HCT116 (cell line): ENCODE measurements around the gene TAGLN2. TPM values are rescaled to one million over a fixed set of nuclear protein-coding genes. Genes with fewer than 3 reads are reported as not detected.

ENCODE experiments used
- ATAC-seq: fragments of 200-7000 bp; cut with Tn5 transposase; 2 replicates; pipeline ENCODE4 v1.9.1; 2020; ENCODE audit warnings: mild to moderate bottlenecking, moderate library complexity
- BruUV-seq: library from RNA; stranded (reverse); fragments of 400-500 nt; replicated peaks from 2 replicates; lab custom pipeline; 2021; lab: Mats Ljungman, UMichigan
- CTCF ChIA-PET: fragments of 300-600 bp; sonication (Branson Sonifier 250); formaldehyde crosslinking; loops from one replicate; lab custom pipeline; 2021; ENCODE audit warnings: antibody characterized with exemption; lab: Charles Lee
- POLR2A ChIA-PET: fragments of 300-600, 350-600 bp; sonication (Branson Sonifier 250); formaldehyde crosslinking; loops from one replicate; lab custom pipeline; 2021; ENCODE audit warnings: antibody characterized with exemption; lab: Charles Lee
- RAD21 ChIA-PET, 2 experiments: fragments of 300-600 bp; sonication (Branson Sonifier 250); formaldehyde crosslinking; loops; one replicate each; lab custom pipeline; 2023; ENCODE audit warnings: low total read pairs in 2 of 2; ENCODE audit not compliant: uncharacterized antibody in 2 of 2, unreplicated experiment in 2 of 2, low non-redundant PET in 1 of 2; lab: Charles Lee
- DNase-seq: peaks from one replicate; pipeline ENCODE4 v3.0.0-alpha.2; 2010; ENCODE audit warnings: low read depth, low spot score
- H2AFZ ChIP-seq: fragments of 200-600 bp; shearing (Covaris generic), sonication (generic); 2 replicates; pipeline ENCODE4 v1.6.1; 2017; ENCODE audit warnings: low read depth, mixed run types, mixed read lengths, antibody characterized with exemption, low read length; ENCODE audit not compliant: poor library complexity, severe bottlenecking
- H3K27ac ChIP-seq: 2 replicates; pipeline ENCODE4 v1.5.1; 2012; ENCODE audit warnings: low read depth, low read length
- H3K27me3 ChIP-seq: fragments of 200-600 bp; sonication (generic); 2 replicates; pipeline ENCODE4 v1.6.1; 2016; ENCODE audit warnings: mixed run types, low read length, mixed read lengths; ENCODE audit not compliant: insufficient read depth
- H3K36me3 ChIP-seq, 2 experiments: fragments of 200-500 bp in 1 of 2; fragments of 200-600 bp in 1 of 2; sonication (Bioruptor generic) in 1 of 2; sonication (generic) in 1 of 2; 2 replicates each; pipeline versions ENCODE4 v1.5.1 to v1.6.1; 2014 to 2016; ENCODE audit warnings: low read length in 2 of 2, inconsistent platforms in 1 of 2, mixed read lengths in 1 of 2, mixed run types in 1 of 2; ENCODE audit not compliant: insufficient read depth in 2 of 2, control insufficient read depth in 1 of 2
- H3K4me1 ChIP-seq, 2 experiments: fragments of 200-600 bp in 1 of 2; sonication (generic) in 1 of 2; 2 replicates each; pipeline versions ENCODE4 v1.5.1 to v1.6.1; 2012 to 2017; ENCODE audit warnings: low read length in 2 of 2, inconsistent platforms in 1 of 2, mild to moderate bottlenecking in 1 of 2, mixed read lengths in 1 of 2, mixed run types in 1 of 2, moderate library complexity in 1 of 2; ENCODE audit not compliant: insufficient read depth in 2 of 2, control insufficient read depth in 1 of 2
- H3K4me2 ChIP-seq: fragments of 200-600 bp; sonication (generic); 2 replicates; pipeline ENCODE4 v1.6.1; 2017; ENCODE audit warnings: mixed run types, low read length, mixed read lengths
- H3K4me3 ChIP-seq, 2 experiments: fragments of 200-600 bp in 1 of 2; sonication (generic) in 1 of 2; replicated peaks in 1 of 2; 2 replicates each; pipeline ENCODE4 v1.5.1; 2011 to 2016; ENCODE audit warnings: low read length in 2 of 2, control low read depth in 1 of 2, low read depth in 1 of 2, mild to moderate bottlenecking in 1 of 2, mixed read lengths in 1 of 2, mixed run types in 1 of 2
- H3K79me2 ChIP-seq: fragments of 200-600 bp; sonication (generic); 2 replicates; pipeline ENCODE4 v1.6.1; 2017; ENCODE audit warnings: mild to moderate bottlenecking, mixed run types, low read length, moderate library complexity, mixed read lengths; ENCODE audit not compliant: insufficient read depth
- H3K9ac ChIP-seq: fragments of 200-600 bp; sonication (generic); 2 replicates; pipeline ENCODE4 v1.6.1; 2016; ENCODE audit warnings: low read length, mixed read lengths
- H3K9me2 ChIP-seq: fragments of 200-600 bp; sonication (generic), shearing (Covaris generic); 2 replicates; pipeline ENCODE4 v1.6.1; 2017; ENCODE audit warnings: mixed run types, mild to moderate bottlenecking, moderate library complexity; ENCODE audit not compliant: insufficient read depth
- H3K9me3 ChIP-seq, 2 experiments: fragments of 200-500 bp in 1 of 2; fragments of 200-600 bp in 1 of 2; sonication (Bioruptor generic) in 1 of 2; sonication (generic) in 1 of 2; 2 replicates each; pipeline ENCODE4 v1.6.1; 2014 to 2017; ENCODE audit warnings: low read length in 2 of 2, mixed read lengths in 2 of 2, inconsistent platforms in 1 of 2, low read depth in 1 of 2, mild to moderate bottlenecking in 1 of 2, mixed run types in 1 of 2, moderate library complexity in 1 of 2; ENCODE audit not compliant: control insufficient read depth in 1 of 2, insufficient read depth in 1 of 2
- H4K20me1 ChIP-seq: fragments of 200-600 bp; sonication (generic), shearing (Covaris generic); 2 replicates; pipeline ENCODE4 v1.6.1; 2017; ENCODE audit warnings: mixed run types, mild to moderate bottlenecking, moderate library complexity; ENCODE audit not compliant: insufficient read depth
- CEBPB ChIP-seq: IDR thresholded peaks from 2 replicates; pipeline ENCODE4 v1.6.1; 2012; ENCODE audit warnings: low read depth
- EGR1 ChIP-seq: IDR thresholded peaks from 2 replicates; pipeline ENCODE4 v1.6.1; 2012; ENCODE audit warnings: low read depth
- ELF1 ChIP-seq: IDR thresholded peaks from 2 replicates; pipeline ENCODE4 v1.6.1; 2012; ENCODE audit warnings: low read depth, borderline replicate concordance
- EZH2 ChIP-seq: fragments of 200-600 bp; sonication (generic); IDR thresholded peaks from 2 replicates; pipeline ENCODE4 v1.6.1; 2017; ENCODE audit warnings: antibody characterized with exemption, mixed run types
- FOSL1 ChIP-seq: IDR thresholded peaks from 2 replicates; pipeline ENCODE4 v1.6.1; 2012; ENCODE audit warnings: low read depth
- JUND ChIP-seq: IDR thresholded peaks from 2 replicates; pipeline ENCODE4 v1.6.1; 2012
- POLR2AphosphoS5 ChIP-seq: IDR thresholded peaks from 2 replicates; pipeline ENCODE4 v1.6.1; 2011; ENCODE audit warnings: mild to moderate bottlenecking, low read depth, low read length, moderate library complexity
- RAD21 ChIP-seq: IDR thresholded peaks from 2 replicates; pipeline ENCODE4 v1.6.1; 2012; ENCODE audit warnings: low read depth, mild to moderate bottlenecking
- SIN3A ChIP-seq: IDR thresholded peaks from 2 replicates; pipeline ENCODE4 v1.6.1; 2012; ENCODE audit warnings: low read depth
- SP1 ChIP-seq: IDR thresholded peaks from 2 replicates; pipeline ENCODE4 v1.6.1; 2012; ENCODE audit warnings: low read depth
- SRF ChIP-seq: IDR thresholded peaks from 2 replicates; pipeline ENCODE4 v1.6.1; 2012; ENCODE audit warnings: low read depth
- YY1 ChIP-seq: IDR thresholded peaks from 2 replicates; pipeline ENCODE4 v1.6.1; 2011; ENCODE audit warnings: low read length, low read depth, moderate library complexity, mild to moderate bottlenecking; ENCODE audit not compliant: insufficient replicate concordance; ENCODE audit errors: extremely low read depth
- intact Hi-C: fragments of 100-400 bp; cut with micrococcal nuclease; formaldehyde crosslinking; loops from 2 replicates; pipeline ENCODE4 v1.10.0; 2022
- total RNA-seq: library from RNA; stranded (reverse); gene quantifications from one replicate; pipeline ENCODE4 v1.2.1, GENCODE V29; 2021; ENCODE audit not compliant: unreplicated experiment
- TF ChIP-seq, protein P1 (sequence below): IDR thresholded peaks from 2 replicates; pipeline ENCODE4 v1.6.1; 2011; ENCODE audit warnings: mild to moderate bottlenecking, low read length, moderate library complexity; ENCODE audit not compliant: insufficient replicate concordance; ENCODE audit errors: extremely low read depth
- TF ChIP-seq, protein P2 (sequence below): IDR thresholded peaks from 2 replicates; pipeline ENCODE4 v1.6.1; 2012
- TF ChIP-seq, protein P3 (sequence below): IDR thresholded peaks from 2 replicates; pipeline ENCODE4 v1.6.1; 2012; ENCODE audit warnings: low read depth
- TF ChIP-seq, protein P4 (sequence below): IDR thresholded peaks from 2 replicates; pipeline ENCODE4 v1.6.1; 2012

Gene TAGLN2
- total RNA-seq, 1 experiment from 2014 or later: 127 TPM

DNA sequence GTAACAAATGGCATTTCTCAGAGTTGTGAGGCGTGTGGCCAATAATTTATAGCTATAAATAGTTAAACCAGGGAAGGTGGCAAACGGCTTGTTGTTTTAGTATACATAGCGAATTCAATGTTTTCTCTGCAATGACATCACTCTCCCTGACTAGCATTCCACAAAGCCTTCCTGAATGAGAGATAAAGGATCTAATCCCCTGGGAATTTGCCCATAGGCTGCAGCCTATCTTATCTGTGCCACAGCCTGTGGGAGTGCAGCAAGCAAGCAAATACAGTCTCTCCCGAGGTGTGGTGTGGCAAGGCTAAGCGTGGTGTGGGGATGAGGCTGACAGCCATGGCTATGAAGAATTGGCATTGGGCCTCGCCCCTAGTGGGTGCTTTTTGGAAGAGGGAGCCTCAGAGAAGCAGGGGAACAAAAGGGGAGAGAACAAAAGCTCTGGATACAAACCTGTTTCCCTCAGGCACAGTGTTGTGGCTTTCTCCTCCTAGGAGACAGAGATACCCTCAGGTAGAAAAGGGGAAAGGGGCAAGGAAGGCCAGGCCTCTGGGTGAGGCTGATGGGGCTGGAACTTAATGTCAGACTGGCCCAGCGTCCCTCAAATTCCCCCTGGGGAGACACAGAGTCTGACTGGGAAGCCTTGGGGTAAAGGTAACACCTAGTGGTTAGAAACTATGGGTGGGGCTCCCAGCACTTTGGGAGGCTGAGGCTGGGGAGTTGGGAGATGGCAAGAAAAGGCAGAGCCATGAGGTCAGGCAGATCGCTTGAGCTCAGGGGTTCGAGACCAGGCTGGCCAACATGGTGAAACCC is 8.9 kb downstream of the TAGLN2 start:
- RAD21 ChIA-PET: no interaction called here
- Histone ChIP-seq H3K9ac (no peak overlapping the region), H2AFZ (no peak overlapping the region), H3K27ac (no peak overlapping the region), H3K27me3 (no peaks in the 10 kb centered on the region), H3K4me1 (peaks cover 21 to 45% of the 10 kb centered on the region in 2 experiments), H3K79me2 (peaks cover 7% of the 10 kb centered on the region; the same call in 1 of the 2 replicates), H3K4me3 (no peak overlapping the region), H3K9me2 (no peaks in the 10 kb centered on the region), H3K4me2 (no peak overlapping the region), H3K9me3 (no peaks in the 10 kb centered on the region), H3K36me3 (peaks cover 7 to 14% of the 10 kb centered on the region in 2 experiments; a peak in 2 of 4 replicates), H4K20me1 (no peaks in the 10 kb centered on the region)
- DNase-seq: no peak
- BruUV-seq: no TSS peak
- no peak for TF ChIP-seq SIN3A
- TF ChIP-seq, protein P1, sequence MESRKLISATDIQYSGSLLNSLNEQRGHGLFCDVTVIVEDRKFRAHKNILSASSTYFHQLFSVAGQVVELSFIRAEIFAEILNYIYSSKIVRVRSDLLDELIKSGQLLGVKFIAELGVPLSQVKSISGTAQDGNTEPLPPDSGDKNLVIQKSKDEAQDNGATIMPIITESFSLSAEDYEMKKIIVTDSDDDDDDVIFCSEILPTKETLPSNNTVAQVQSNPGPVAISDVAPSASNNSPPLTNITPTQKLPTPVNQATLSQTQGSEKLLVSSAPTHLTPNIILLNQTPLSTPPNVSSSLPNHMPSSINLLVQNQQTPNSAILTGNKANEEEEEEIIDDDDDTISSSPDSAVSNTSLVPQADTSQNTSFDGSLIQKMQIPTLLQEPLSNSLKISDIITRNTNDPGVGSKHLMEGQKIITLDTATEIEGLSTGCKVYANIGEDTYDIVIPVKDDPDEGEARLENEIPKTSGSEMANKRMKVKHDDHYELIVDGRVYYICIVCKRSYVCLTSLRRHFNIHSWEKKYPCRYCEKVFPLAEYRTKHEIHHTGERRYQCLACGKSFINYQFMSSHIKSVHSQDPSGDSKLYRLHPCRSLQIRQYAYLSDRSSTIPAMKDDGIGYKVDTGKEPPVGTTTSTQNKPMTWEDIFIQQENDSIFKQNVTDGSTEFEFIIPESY: no peak
- TF ChIP-seq SRF: no peak
- no peak for TF ChIP-seq JUND
- no peak for TF ChIP-seq POLR2AphosphoS5
- no peak for TF ChIP-seq RAD21
- TF ChIP-seq, protein P2, sequence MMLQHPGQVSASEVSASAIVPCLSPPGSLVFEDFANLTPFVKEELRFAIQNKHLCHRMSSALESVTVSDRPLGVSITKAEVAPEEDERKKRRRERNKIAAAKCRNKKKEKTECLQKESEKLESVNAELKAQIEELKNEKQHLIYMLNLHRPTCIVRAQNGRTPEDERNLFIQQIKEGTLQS: no peak
- no peak for TF ChIP-seq FOSL1
- TF ChIP-seq, protein P3, sequence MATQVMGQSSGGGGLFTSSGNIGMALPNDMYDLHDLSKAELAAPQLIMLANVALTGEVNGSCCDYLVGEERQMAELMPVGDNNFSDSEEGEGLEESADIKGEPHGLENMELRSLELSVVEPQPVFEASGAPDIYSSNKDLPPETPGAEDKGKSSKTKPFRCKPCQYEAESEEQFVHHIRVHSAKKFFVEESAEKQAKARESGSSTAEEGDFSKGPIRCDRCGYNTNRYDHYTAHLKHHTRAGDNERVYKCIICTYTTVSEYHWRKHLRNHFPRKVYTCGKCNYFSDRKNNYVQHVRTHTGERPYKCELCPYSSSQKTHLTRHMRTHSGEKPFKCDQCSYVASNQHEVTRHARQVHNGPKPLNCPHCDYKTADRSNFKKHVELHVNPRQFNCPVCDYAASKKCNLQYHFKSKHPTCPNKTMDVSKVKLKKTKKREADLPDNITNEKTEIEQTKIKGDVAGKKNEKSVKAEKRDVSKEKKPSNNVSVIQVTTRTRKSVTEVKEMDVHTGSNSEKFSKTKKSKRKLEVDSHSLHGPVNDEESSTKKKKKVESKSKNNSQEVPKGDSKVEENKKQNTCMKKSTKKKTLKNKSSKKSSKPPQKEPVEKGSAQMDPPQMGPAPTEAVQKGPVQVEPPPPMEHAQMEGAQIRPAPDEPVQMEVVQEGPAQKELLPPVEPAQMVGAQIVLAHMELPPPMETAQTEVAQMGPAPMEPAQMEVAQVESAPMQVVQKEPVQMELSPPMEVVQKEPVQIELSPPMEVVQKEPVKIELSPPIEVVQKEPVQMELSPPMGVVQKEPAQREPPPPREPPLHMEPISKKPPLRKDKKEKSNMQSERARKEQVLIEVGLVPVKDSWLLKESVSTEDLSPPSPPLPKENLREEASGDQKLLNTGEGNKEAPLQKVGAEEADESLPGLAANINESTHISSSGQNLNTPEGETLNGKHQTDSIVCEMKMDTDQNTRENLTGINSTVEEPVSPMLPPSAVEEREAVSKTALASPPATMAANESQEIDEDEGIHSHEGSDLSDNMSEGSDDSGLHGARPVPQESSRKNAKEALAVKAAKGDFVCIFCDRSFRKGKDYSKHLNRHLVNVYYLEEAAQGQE: no peak
- TF ChIP-seq, protein P4, sequence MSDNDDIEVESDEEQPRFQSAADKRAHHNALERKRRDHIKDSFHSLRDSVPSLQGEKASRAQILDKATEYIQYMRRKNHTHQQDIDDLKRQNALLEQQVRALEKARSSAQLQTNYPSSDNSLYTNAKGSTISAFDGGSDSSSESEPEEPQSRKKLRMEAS: no peak
- no peak for TF ChIP-seq SP1
- TF ChIP-seq ELF1: no peak
- TF ChIP-seq EGR1: no peak
- TF ChIP-seq EZH2: no peak
- TF ChIP-seq YY1: no peak
- no peak for TF ChIP-seq CEBPB
- CTCF ChIA-PET: interaction anchor here (0.9 to 3.3 kb wide), 2 partner anchors 91 to 117 kb away, joined by 3 to 13 read pairs; no protein-coding TSS in a partner anchor
- intact Hi-C loops: no loop called here
- ATAC-seq: no peak
- POLR2A ChIA-PET: interaction anchor here (1.8 to 2.2 kb wide), 2 partner anchors 9 to 16 kb away, joined by 7 to 8 read pairs; partner anchors contain the start of genes CFAP45 and TAGLN2
